ENCODE data around the gene DDX23. TPM values are rescaled to one million over a fixed set of nuclear protein-coding genes. Genes with fewer than 3 reads are reported as not detected.

The DDX23 gene
- total and polyA plus RNA-seq, 12 donors = 17.0 to 44.7 (median 30.8) TPM

DNA sequence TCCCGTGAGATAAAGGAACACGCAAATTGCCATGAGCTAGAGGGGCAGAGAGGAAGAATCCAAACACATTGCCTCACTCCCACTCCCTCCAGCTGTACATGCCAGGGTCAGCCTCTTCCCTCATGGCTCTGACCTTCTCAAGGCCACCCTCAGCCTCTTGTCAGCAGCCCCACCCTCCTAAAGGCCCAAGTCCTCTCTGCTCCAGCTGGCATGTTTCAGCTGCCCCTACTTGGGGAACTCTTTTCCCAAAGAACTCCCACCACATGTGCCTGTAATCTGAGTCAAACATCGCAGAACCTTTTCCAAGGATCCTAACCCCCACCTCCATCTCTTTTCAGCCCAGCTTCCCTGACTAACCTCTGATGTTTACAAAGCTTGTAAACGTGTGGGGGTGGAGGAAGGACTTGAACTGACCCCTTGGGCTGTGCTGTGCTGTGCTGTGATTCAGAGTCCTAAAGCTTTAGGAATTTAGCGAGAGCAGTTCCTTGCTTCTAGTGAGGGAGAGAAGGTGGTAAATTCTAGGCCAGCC lies 41.0 kb downstream of the DDX23 start:
- DNase-seq (no peak), ATAC-seq (no peak)
- Histone ChIP-seq H3K27ac (no peak overlapping the region), H3K36me3 (no peaks in the 10 kb centered on the region), H3K4me1 (peaks cover 5 to 32% (median 16%) of the 10 kb centered on the region in 9 donors), H3K4me3 (no peak overlapping the region), H3K9me3 (no peaks in the 10 kb centered on the region), H3K27me3 (peaks cover 0 to under 1% (median 0%) of the 10 kb centered on the region in 7 donors)
- intact Hi-C loops (cut with DNase I) = no loop called here
- TF ChIP-seq, protein P1, sequence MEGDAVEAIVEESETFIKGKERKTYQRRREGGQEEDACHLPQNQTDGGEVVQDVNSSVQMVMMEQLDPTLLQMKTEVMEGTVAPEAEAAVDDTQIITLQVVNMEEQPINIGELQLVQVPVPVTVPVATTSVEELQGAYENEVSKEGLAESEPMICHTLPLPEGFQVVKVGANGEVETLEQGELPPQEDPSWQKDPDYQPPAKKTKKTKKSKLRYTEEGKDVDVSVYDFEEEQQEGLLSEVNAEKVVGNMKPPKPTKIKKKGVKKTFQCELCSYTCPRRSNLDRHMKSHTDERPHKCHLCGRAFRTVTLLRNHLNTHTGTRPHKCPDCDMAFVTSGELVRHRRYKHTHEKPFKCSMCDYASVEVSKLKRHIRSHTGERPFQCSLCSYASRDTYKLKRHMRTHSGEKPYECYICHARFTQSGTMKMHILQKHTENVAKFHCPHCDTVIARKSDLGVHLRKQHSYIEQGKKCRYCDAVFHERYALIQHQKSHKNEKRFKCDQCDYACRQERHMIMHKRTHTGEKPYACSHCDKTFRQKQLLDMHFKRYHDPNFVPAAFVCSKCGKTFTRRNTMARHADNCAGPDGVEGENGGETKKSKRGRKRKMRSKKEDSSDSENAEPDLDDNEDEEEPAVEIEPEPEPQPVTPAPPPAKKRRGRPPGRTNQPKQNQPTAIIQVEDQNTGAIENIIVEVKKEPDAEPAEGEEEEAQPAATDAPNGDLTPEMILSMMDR (IDR thresholded peaks at IDR 0.05) = no peak
- 62% methylated on average over 5 of the region's 5 CpGs for WGBS, 2 donors

- intact Hi-C loops (cut with DNase I) = no loop called here
Observed at GRCh38 chr12:48807981-48808380, 44.0 kb downstream of the DDX23 start.

GRCh38 chr12:48803675-48804074 lies 48.3 kb downstream of the DDX23 start:
- DNase-seq (no peak), ATAC-seq (no peak)
- Histone ChIP-seq H3K27me3 (peaks cover 0 to 11% (median 5%) of the 10 kb centered on the region in 7 donors), H3K4me1 (no peaks in the 10 kb centered on the region), H3K4me3 (no peak overlapping the region), H3K36me3 (no peaks in the 10 kb centered on the region), H3K27ac (no peak overlapping the region), H3K9me3 (no peaks in the 10 kb centered on the region)
- TF ChIP-seq, protein P1 (IDR thresholded peaks at IDR 0.05) = no peak
- WGBS, 2 donors = 46 to 53% methylated on average over 1 of the region's 1 CpG
- intact Hi-C loops (cut with DNase I) = no loop called here

More at GRCh38 chr12:48807981-48808380, 44.0 kb downstream of the DDX23 start:
- TF ChIP-seq, protein P1 (IDR thresholded peaks at IDR 0.05) = no peak
- DNase-seq (no peak), ATAC-seq (no peak)
- no peaks in the 10 kb centered on the region for H3K9me3 ChIP-seq
- H3K27me3 ChIP-seq = no peaks in the 10 kb centered on the region
- WGBS, 2 donors = 93 to 99% methylated on average over 3 of the region's 3 CpGs
- no peak overlapping the region for H3K27ac ChIP-seq
- H3K4me1 ChIP-seq = peaks cover 0 to 12% (median 0%) of the 10 kb centered on the region in 9 donors
- H3K36me3 ChIP-seq = no peaks in the 10 kb centered on the region
- no peak overlapping the region for H3K4me3 ChIP-seq

- ATAC-seq = peak in 1 of 8 donors; percentile 39
- H3K9me3 ChIP-seq = no peaks in the 10 kb centered on the region
Observed at GRCh38 chr12:48800971-48801370, 51.0 kb downstream of the DDX23 start.

More at GRCh38 chr12:48800971-48801370, 51.0 kb downstream of the DDX23 start:
- intact Hi-C loops (cut with DNase I) = no loop called here
- H3K27me3 ChIP-seq = peaks cover 0 to 11% (median 5%) of the 10 kb centered on the region in 7 donors
- no peak overlapping the region for H3K27ac ChIP-seq
- peaks cover 0 to 2% (median 0%) of the 10 kb centered on the region in 9 donors for H3K4me1 ChIP-seq
- H3K36me3 ChIP-seq = no peaks in the 10 kb centered on the region
- WGBS, 2 donors = 79 to 84% methylated on average over 14 of the region's 14 CpGs
- H3K4me3 ChIP-seq = no peak overlapping the region
- TF ChIP-seq, protein P1 (IDR thresholded peaks at IDR 0.05) = no peak
- no peak for DNase-seq

Measured in heart right ventricle (tissue), 16 donors.